ENCODE measurements around the gene TOX4.

- TF ChIP-seq CTCF (IDR thresholded peaks at IDR 0.05; ENCODE audit: low read length), result no peak
- no peak for TF ChIP-seq EZH2 (IDR thresholded peaks at IDR 0.05; ENCODE audit: borderline replicate concordance, low read length)
These were observed 44.5 kb downstream of the TOX4 start for GRCh38 chr14:21521501-21521900.

All from OCI-LY1 (cell line).